Neural cell (in vitro differentiated cells): ENCODE data around the gene NCEH1. TPM values are rescaled to one million over a fixed set of nuclear protein-coding genes. Genes with fewer than 3 reads are reported as not detected.

Experiments
- H2AFZ ChIP-seq: fragments of 200-600, 300-800 bp; sonication (generic), shearing (Covaris generic); 2 replicates; pipeline ENCODE4 v1.6.0; 2014; ENCODE audit warnings: low read depth, mild to moderate bottlenecking, antibody characterized with exemption, low read length, moderate library complexity
- H3F3A ChIP-seq: fragments of 200-600 bp; shearing (Covaris generic); 2 replicates; pipeline ENCODE4 v1.6.1; 2016; ENCODE audit warnings: mild to moderate bottlenecking, moderate library complexity, mixed read lengths, antibody characterized with exemption, low read length; ENCODE audit not compliant: insufficient read depth, poor library complexity, severe bottlenecking
- H3K27ac ChIP-seq: fragments of 200-600, 300-800 bp; sonication (generic), shearing (Covaris generic); 2 replicates; pipeline ENCODE4 v1.5.1; 2014; ENCODE audit warnings: mild to moderate bottlenecking, low read length, moderate library complexity
- H3K27me3 ChIP-seq: fragments of 300-800, 200-600 bp; sonication (generic), shearing (Covaris generic); 2 replicates; pipeline ENCODE4 v1.6.0; 2014; ENCODE audit warnings: mild to moderate bottlenecking, low read depth, low read length, moderate library complexity; ENCODE audit not compliant: insufficient read depth
- H3K36me3 ChIP-seq: fragments of 300-800, 200-600 bp; sonication (generic), shearing (Covaris generic); 2 replicates; pipeline ENCODE4 v1.5.1; 2014; ENCODE audit warnings: mild to moderate bottlenecking, antibody characterized with exemption, low read length, moderate library complexity; ENCODE audit not compliant: insufficient read depth
- H3K4me2 ChIP-seq: fragments of 300-800, 200-600 bp; sonication (generic), shearing (Covaris generic); 2 replicates; pipeline ENCODE4 v1.6.0; 2014; ENCODE audit warnings: mild to moderate bottlenecking, low read length
- H3K4me3 ChIP-seq: fragments of 300-800, 200-600 bp; sonication (generic), shearing (Covaris generic); 2 replicates; pipeline ENCODE4 v1.5.1; 2014; ENCODE audit warnings: mild to moderate bottlenecking, low read length, moderate library complexity
- H3K79me2 ChIP-seq: fragments of 200-600 bp; shearing (Covaris generic); replicated peaks from 2 replicates; pipeline ENCODE4 v1.6.0; 2014; ENCODE audit warnings: mild to moderate bottlenecking, low read length, moderate library complexity; ENCODE audit not compliant: insufficient read depth
- H3K9ac ChIP-seq: fragments of 300-800, 200-600 bp; sonication (generic), shearing (Covaris generic); 2 replicates; pipeline ENCODE4 v1.6.1; 2016; ENCODE audit warnings: mild to moderate bottlenecking, low read length, mixed read lengths
- H3K9me2 ChIP-seq: fragments of 200-600 bp; shearing (Covaris generic); 2 replicates; pipeline ENCODE4 v1.6.1; 2016; ENCODE audit warnings: mild to moderate bottlenecking, low read length, mixed read lengths; ENCODE audit not compliant: insufficient read depth
- H3K9me3 ChIP-seq: fragments of 200-600, 300-800 bp; sonication (generic), shearing (Covaris generic); 2 replicates; pipeline ENCODE4 v1.6.1; 2016; ENCODE audit warnings: mild to moderate bottlenecking, mixed run types, low read length, moderate library complexity, mixed read lengths
- H4K20me1 ChIP-seq: fragments of 200-600 bp; shearing (Covaris generic); 2 replicates; pipeline ENCODE4 v1.6.1; 2016; ENCODE audit warnings: mild to moderate bottlenecking, mixed run types; ENCODE audit not compliant: insufficient read depth
- CTCF ChIP-seq: fragments of 450-650 bp; IDR thresholded peaks from 2 replicates; pipeline ENCODE4 v1.5.1; 2014; ENCODE audit warnings: antibody characterized with exemption, mild to moderate bottlenecking, moderate library complexity; ENCODE audit not compliant: poor library complexity, severe bottlenecking
- EP300 ChIP-seq: fragments of 450-650 bp; conservative IDR thresholded peaks from 2 replicates; pipeline ENCODE4 v1.6.1; 2014; ENCODE audit warnings: antibody characterized with exemption, mild to moderate bottlenecking, moderate library complexity; ENCODE audit not compliant: poor library complexity, severe bottlenecking
- MXI1 ChIP-seq: fragments of 450-650 bp; conservative IDR thresholded peaks from 2 replicates; pipeline ENCODE4 v1.6.1; 2014; ENCODE audit warnings: antibody characterized with exemption, mild to moderate bottlenecking; ENCODE audit not compliant: poor library complexity, severe bottlenecking
- RAD21 ChIP-seq: fragments of 450-650 bp; conservative IDR thresholded peaks from 2 replicates; pipeline ENCODE4 v1.6.1; 2014; ENCODE audit warnings: antibody characterized with exemption, mild to moderate bottlenecking, moderate library complexity
- REST ChIP-seq: IDR thresholded peaks from 2 replicates; pipeline ENCODE4 v1.6.1; 2012; ENCODE audit warnings: borderline replicate concordance
- SMC3 ChIP-seq: fragments of 450-650 bp; conservative IDR thresholded peaks from 2 replicates; pipeline ENCODE4 v1.6.1; 2014; ENCODE audit warnings: antibody characterized with exemption, mild to moderate bottlenecking, moderate library complexity; ENCODE audit not compliant: poor library complexity
- TAF1 ChIP-seq: IDR thresholded peaks from 2 replicates; pipeline ENCODE4 v1.6.1; 2012; ENCODE audit warnings: low read depth
- polyA plus RNA-seq: library from polyadenylated mRNA; depleted of rRNA; stranded (reverse); fragments of >200 nt; gene quantifications from 2 replicates; pipeline ENCODE4 v1.2.3, GENCODE V29; 2014

Gene NCEH1
- polyA plus RNA-seq, 1 donor from 2014 or later = 2.1 TPM

GRCh38 chr3:172624999-172625398 lies 85.9 kb downstream of the NCEH1 start:
- no peak overlapping the region for H3K4me2 ChIP-seq
- no peak overlapping the region for H3K9ac ChIP-seq
- H3K27ac ChIP-seq = no peak overlapping the region
- H2AFZ ChIP-seq = no peak overlapping the region
- TF ChIP-seq RAD21 = no peak
- no peak for TF ChIP-seq EP300
- no peak for TF ChIP-seq TAF1
- H3F3A ChIP-seq = no peaks in the 10 kb centered on the region
- no peaks in the 10 kb centered on the region for H3K36me3 ChIP-seq
- H3K79me2 ChIP-seq = no peaks in the 10 kb centered on the region
- no peak overlapping the region for H3K4me3 ChIP-seq
- H3K27me3 ChIP-seq = no peaks in the 10 kb centered on the region
- no peaks in the 10 kb centered on the region for H4K20me1 ChIP-seq
- H3K9me2 ChIP-seq = no peaks in the 10 kb centered on the region
- no peaks in the 10 kb centered on the region for H3K9me3 ChIP-seq

- H3K9me2 ChIP-seq = no peaks in the 10 kb centered on the region
- no peaks in the 10 kb centered on the region for H3K79me2 ChIP-seq
- H3K4me2 ChIP-seq = no peak overlapping the region
- H4K20me1 ChIP-seq = no peaks in the 10 kb centered on the region
- no peak overlapping the region for H2AFZ ChIP-seq
- no peak for TF ChIP-seq SMC3
- peak; percentile 39 for TF ChIP-seq CTCF
- no peaks in the 10 kb centered on the region for H3K36me3 ChIP-seq
- H3K9me3 ChIP-seq = no peaks in the 10 kb centered on the region
- H3K9ac ChIP-seq = no peak overlapping the region
- H3K27ac ChIP-seq = no peak overlapping the region
- H3K27me3 ChIP-seq = no peaks in the 10 kb centered on the region
- no peaks in the 10 kb centered on the region for H3F3A ChIP-seq
- H3K4me3 ChIP-seq = no peak overlapping the region
Observed at GRCh38 chr3:172622916-172623700, 87.8 kb downstream of the NCEH1 start.

- H3K9me3 ChIP-seq = no peaks in the 10 kb centered on the region
- H3K9me2 ChIP-seq = no peaks in the 10 kb centered on the region
- no peaks in the 10 kb centered on the region for H3F3A ChIP-seq
- H3K27ac ChIP-seq = no peak overlapping the region
- H4K20me1 ChIP-seq = no peaks in the 10 kb centered on the region
- no peaks in the 10 kb centered on the region for H3K36me3 ChIP-seq
- no peaks in the 10 kb centered on the region for H3K79me2 ChIP-seq
- H3K4me3 ChIP-seq = no peak overlapping the region
- TF ChIP-seq EP300 = no peak
- H2AFZ ChIP-seq = no peak overlapping the region
- no peak overlapping the region for H3K4me2 ChIP-seq
- H3K27me3 ChIP-seq = no peaks in the 10 kb centered on the region
- no peak overlapping the region for H3K9ac ChIP-seq
Observed at GRCh38 chr3:172622156-172622555, 88.7 kb downstream of the NCEH1 start.

- no peak overlapping the region for H3K4me3 ChIP-seq
- no peaks in the 10 kb centered on the region for H3K79me2 ChIP-seq
- H2AFZ ChIP-seq = no peak overlapping the region
- H3K27me3 ChIP-seq = no peaks in the 10 kb centered on the region
- H3K9me2 ChIP-seq = no peaks in the 10 kb centered on the region
- H3K9me3 ChIP-seq = no peaks in the 10 kb centered on the region
- H3K27ac ChIP-seq = no peak overlapping the region
- H3K9ac ChIP-seq = no peak overlapping the region
- no peaks in the 10 kb centered on the region for H3K36me3 ChIP-seq
- H4K20me1 ChIP-seq = no peaks in the 10 kb centered on the region
- no peak overlapping the region for H3K4me2 ChIP-seq
- TF ChIP-seq MXI1 = no peak
- TF ChIP-seq REST = no peak
- no peak for TF ChIP-seq CTCF
- no peak for TF ChIP-seq EP300
- no peaks in the 10 kb centered on the region for H3F3A ChIP-seq
Observed at GRCh38 chr3:172617976-172618375, 92.9 kb downstream of the NCEH1 start.
